ENCODE data around the gene KLF11.

Gene KLF11

DNA sequence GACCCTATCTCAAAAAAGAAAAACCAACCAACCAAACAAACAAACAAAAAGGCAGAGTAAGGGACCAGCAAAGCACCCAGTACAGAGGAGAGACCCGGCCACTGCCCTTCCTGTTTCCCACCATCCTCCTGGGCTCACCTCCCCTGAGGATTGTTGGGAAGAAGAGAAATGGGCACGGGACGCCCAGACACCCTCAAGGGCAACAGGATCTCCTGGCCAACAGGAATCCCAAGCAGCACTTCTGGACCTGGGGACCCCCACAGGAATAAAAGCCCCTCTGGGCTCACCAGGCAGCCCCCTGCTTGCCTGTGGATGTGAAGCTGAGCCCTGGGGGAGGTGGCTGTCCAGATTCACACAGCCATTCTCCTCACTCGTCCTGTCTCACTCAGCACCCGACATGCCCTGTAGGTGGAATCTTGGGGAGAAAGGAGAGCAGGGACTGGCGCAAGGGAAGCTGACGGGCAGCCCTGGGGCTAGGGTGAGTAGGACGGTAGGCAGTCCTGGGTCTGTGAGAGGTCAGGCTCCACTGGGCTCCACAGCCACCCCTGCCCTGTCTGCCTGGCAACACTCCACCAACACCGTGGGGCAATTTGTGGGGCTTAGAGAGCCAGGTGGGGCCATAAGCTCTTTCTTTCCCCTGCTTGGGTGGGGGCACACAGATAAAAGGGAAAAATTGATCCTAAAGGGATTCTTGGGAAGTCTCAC is 18.0 kb downstream of the KLF11 start:
- Histone ChIP-seq H3K4me2 (0 out of 2 replicates have a peak overlapping the region, but pooled peaks have one; percentile 5), H4K20me1 (no peaks in the 10 kb centered on the region)

DNA sequence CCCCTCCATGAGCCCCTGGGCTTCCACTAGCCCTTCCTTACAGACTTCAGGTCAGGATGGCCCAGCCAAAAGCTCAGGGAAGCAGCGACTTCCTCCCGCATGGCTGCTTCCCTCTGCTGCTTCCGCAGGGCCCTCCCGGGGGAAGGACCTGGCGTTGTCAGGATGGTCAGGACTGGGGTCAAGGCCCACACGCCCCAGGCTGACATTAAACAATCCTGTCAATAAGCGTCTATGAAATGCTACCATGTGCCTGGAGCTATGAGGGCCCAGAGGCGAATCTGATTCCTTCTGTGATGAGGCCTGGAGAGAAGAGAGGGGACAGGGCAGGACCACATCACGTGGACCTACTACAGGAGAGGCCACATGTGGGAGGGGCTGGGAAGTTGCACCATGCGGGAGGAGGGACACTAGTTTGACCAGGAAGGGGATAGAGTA is 19.6 kb downstream of the KLF11 start:
- Histone ChIP-seq H4K20me1 (no peaks in the 10 kb centered on the region), H3K4me1 (peaks cover 16% of the 10 kb centered on the region), H3K4me2 (no peak overlapping the region), H3K36me3 (no peaks in the 10 kb centered on the region), H3K27me3 (no peaks in the 10 kb centered on the region), H3K27ac (no peak overlapping the region), H3K9ac (no peak overlapping the region), H3K9me3 (peaks cover 8% of the 10 kb centered on the region; the same call in 1 of the 2 replicates), H3K4me3 (no peak overlapping the region)
- TF ChIP-seq Cebpa-rat (IDR thresholded peaks at IDR 0.05): no peak

More for the DNA sequence above, 18.0 kb downstream of the KLF11 start:
- H3K9ac ChIP-seq: no peak overlapping the region
- no peaks in the 10 kb centered on the region for H3K36me3 ChIP-seq
- no peak overlapping the region for H3K4me3 ChIP-seq
- no peaks in the 10 kb centered on the region for H3K27me3 ChIP-seq
- no peaks in the 10 kb centered on the region for H3K9me3 ChIP-seq
- H3K4me1 ChIP-seq: peaks cover 32% of the 10 kb centered on the region
- no peak for TF ChIP-seq Cebpa-rat (IDR thresholded peaks at IDR 0.05)
- H3K27ac ChIP-seq: no peak overlapping the region

DNA sequence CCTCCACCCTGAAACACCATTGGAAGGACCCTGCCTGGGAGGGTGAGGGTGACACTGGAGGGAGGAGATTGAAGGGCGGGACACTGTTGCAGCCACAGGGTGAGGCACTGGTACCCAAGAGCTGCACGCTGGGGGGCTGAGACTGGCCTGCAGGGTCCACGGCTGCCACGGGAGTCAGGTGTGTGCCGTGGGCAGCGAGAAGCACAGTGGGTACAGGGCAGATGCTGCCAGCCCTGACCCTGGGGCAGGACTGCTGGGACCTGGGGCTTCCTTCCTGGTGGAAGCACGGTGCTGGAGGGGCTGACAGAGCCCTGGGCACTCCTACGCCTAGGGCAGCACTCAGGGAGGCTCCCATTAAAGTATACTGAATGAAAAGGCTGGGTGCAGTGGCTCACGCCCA is 20.2 kb downstream of the KLF11 start:
- Histone ChIP-seq H3K4me2 (no peak overlapping the region), H3K9ac (no peak overlapping the region), H3K27ac (no peak overlapping the region), H3K27me3 (no peaks in the 10 kb centered on the region), H3K4me3 (no peak overlapping the region), H3K9me3 (peaks cover 13% of the 10 kb centered on the region; the same call in 1 of the 2 replicates), H3K36me3 (no peaks in the 10 kb centered on the region), H3K4me1 (peaks cover 16% of the 10 kb centered on the region), H4K20me1 (no peaks in the 10 kb centered on the region)
- TF ChIP-seq Cebpa-rat (IDR thresholded peaks at IDR 0.05): no peak

DNA sequence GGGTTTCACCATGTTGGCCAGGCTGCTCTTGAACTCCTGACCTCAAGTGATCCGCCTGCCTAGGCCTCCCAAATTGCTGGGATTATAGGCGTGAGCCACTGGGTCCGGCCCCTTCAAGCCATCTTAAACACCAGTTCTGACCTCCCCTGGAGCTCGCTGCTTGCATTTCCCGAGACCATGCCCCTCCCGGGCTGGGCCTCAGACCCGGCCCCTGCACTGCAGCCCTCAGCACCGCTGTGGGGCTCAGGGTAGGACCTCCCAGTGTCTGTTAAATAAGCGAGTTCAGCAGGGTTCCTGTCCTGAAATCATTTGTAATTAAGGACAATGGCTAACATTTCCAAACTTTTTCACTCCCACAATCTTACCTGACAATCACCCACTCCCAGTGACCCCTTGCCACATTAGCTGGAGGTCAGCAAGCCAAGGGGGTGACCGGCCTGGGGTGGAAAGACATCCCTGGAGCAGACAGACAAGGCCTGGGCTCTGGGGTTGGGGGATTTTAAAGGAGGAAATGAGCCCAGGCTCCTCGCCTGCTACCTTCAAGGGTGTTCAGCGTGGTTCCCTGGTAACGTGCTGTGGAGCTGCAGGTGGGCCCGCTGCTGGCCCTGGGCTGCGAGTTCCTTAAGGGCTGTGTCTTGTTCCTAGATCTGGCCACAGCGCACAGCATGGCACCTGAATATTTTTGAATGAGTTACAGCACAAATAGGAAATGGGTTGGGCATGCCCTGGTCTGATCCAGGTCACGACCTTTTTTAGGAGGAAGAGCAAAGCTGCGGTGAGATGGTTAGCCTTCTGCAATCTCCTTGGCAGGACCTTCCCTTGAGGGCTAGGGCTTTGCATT is 21.8 kb downstream of the KLF11 start:
- no peak for TF ChIP-seq Cebpa-rat (IDR thresholded peaks at IDR 0.05)
- H3K27me3 ChIP-seq: no peaks in the 10 kb centered on the region
- no peak overlapping the region for H3K4me3 ChIP-seq
- no peaks in the 10 kb centered on the region for H3K36me3 ChIP-seq
- peaks cover 16% of the 10 kb centered on the region for H3K4me1 ChIP-seq
- no peak overlapping the region for H3K27ac ChIP-seq
- no peak overlapping the region for H3K4me2 ChIP-seq
- no peak overlapping the region for H3K9ac ChIP-seq
- H4K20me1 ChIP-seq: no peaks in the 10 kb centered on the region
- peaks cover 13% of the 10 kb centered on the region; the same call in 1 of the 2 replicates for H3K9me3 ChIP-seq

DNA sequence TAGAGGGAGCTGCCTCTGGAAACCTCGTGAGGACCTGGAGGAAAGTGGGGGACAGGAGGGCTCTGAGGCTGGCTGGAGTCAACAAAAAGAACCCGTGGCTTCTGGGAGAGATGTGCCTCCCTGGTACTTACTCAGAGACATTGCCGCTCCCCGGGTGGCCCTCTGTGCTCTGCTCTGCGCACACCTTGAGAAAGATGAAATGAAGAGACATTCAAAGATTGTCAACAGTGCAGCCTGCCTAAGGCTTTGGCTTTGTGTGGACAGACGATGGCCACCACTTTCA is 22.4 kb downstream of the KLF11 start:
- H3K9ac ChIP-seq: no peak overlapping the region
- no peaks in the 10 kb centered on the region for H4K20me1 ChIP-seq
- H3K27me3 ChIP-seq: no peaks in the 10 kb centered on the region
- no peak overlapping the region for H3K27ac ChIP-seq
- no peak overlapping the region for H3K4me3 ChIP-seq
- peaks cover 13% of the 10 kb centered on the region; the same call in 1 of the 2 replicates for H3K9me3 ChIP-seq
- TF ChIP-seq Cebpa-rat (IDR thresholded peaks at IDR 0.05): no peak
- H3K36me3 ChIP-seq: no peaks in the 10 kb centered on the region
- H3K4me2 ChIP-seq: no peak overlapping the region
- peaks cover 15% of the 10 kb centered on the region for H3K4me1 ChIP-seq

DNA sequence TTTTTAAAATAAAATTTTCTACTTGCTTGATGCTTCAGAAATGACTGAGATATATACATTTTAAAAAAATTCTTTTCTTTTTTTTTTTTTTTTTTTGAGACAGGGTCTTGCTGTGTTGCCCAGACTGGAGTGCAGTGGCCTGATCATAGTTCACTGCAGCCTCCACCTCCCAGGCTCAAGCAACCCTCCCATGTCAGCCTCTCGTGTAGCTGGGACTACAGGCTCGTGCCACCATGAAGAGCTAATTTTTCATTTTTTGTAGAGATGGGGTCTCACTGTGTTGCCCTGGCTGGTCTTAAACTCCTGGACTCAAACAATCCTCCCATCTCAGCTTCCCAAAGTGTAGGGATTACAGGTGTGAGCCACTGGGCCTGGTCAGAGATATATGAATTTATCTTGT is 24.0 kb downstream of the KLF11 start:
- Histone ChIP-seq H3K4me2 (no peak overlapping the region), H3K27me3 (no peaks in the 10 kb centered on the region), H4K20me1 (no peaks in the 10 kb centered on the region), H3K36me3 (no peaks in the 10 kb centered on the region), H3K4me1 (peaks cover 7% of the 10 kb centered on the region), H3K9ac (no peak overlapping the region), H3K4me3 (no peak overlapping the region), H3K27ac (no peak overlapping the region), H3K9me3 (peaks cover 13% of the 10 kb centered on the region; the same call in 1 of the 2 replicates)
- TF ChIP-seq Cebpa-rat (IDR thresholded peaks at IDR 0.05): no peak

DNA sequence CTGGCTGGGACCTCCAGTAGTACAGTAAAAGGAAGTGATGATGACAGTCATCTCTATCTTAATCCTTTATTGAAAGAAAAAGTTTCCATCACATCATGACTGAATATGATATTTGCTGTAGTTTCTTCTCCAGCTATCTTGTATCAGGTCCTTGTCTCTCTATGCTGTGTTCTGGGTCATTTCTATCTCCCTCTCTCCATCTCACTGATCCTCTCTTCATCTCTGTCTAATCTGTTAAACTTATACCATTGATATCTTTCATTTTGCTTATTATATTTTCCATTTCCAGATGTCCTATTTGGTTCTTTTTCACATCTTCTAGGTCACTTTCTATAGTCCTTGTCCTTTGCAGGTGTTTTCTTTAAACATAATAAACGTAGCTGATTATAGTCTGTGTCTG is 24.5 kb downstream of the KLF11 start:
- no peak overlapping the region for H3K9ac ChIP-seq
- peaks cover 13% of the 10 kb centered on the region; the same call in 1 of the 2 replicates for H3K9me3 ChIP-seq
- H3K4me3 ChIP-seq: no peak overlapping the region
- H3K27me3 ChIP-seq: no peaks in the 10 kb centered on the region
- no peak for TF ChIP-seq Cebpa-rat (IDR thresholded peaks at IDR 0.05)
- no peaks in the 10 kb centered on the region for H3K36me3 ChIP-seq
- H3K4me2 ChIP-seq: no peak overlapping the region
- no peak overlapping the region for H3K27ac ChIP-seq
- peaks cover 12% of the 10 kb centered on the region for H3K4me1 ChIP-seq
- H4K20me1 ChIP-seq: no peaks in the 10 kb centered on the region

DNA sequence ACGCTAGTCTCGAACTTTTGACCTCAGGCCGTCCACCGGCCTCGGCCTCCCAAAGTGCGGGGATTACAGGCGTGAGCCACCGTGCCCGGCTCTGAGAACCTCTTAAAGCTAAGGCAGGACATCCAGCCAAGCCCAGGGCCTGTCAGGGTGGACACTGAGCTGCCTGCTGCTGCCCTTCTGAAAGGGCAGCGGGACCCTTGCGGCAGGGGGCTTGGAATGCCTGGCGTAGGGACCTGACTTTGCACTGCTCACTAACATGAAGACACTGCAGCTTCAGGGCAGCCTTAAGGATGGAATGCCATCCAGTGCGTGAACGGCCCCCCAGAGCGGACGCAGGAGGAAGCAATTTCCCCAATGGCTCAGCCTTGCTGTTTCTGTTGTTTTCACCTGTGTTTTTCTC is 27.8 kb downstream of the KLF11 start:
- Histone ChIP-seq H3K27me3 (peaks cover 32% of the 10 kb centered on the region), H3K9ac (no peak overlapping the region), H3K27ac (no peak overlapping the region), H3K36me3 (no peaks in the 10 kb centered on the region), H3K9me3 (peaks cover 13% of the 10 kb centered on the region; the same call in 1 of the 2 replicates), H3K4me2 (no peak overlapping the region), H4K20me1 (peaks cover 4% of the 10 kb centered on the region; the same call in 1 of the 2 replicates), H3K4me1 (peaks cover 8% of the 10 kb centered on the region; the same call in 1 of the 2 replicates), H3K4me3 (no peak overlapping the region)
- no peak for TF ChIP-seq Cebpa-rat (IDR thresholded peaks at IDR 0.05)

DNA sequence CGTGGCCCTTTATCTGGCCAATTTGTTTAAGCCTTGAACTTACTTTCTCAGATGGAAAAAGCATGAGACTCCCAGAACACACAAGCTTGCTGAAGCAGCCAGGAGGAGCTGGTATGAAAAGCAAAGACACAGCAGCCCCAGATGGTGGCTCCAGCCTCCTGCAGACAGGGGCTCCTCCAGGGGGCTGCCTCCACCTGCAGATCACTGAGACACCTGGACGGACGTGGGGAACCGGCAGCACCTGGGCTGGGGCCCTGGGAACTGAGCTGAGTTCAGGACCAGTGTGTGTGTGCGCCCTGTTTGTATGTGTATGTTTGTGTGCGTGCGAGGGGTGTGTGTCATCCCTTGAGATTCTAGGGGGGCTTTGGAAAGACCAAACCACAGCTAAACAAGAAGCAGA is 28.2 kb downstream of the KLF11 start:
- peaks cover 8% of the 10 kb centered on the region; the same call in 1 of the 2 replicates for H3K4me1 ChIP-seq
- peaks cover 36% of the 10 kb centered on the region for H3K27me3 ChIP-seq
- no peak overlapping the region for H3K4me3 ChIP-seq
- peaks cover 7% of the 10 kb centered on the region; the same call in 1 of the 2 replicates for H4K20me1 ChIP-seq
- H3K4me2 ChIP-seq: no peak overlapping the region
- peaks cover 13% of the 10 kb centered on the region; the same call in 1 of the 2 replicates for H3K9me3 ChIP-seq
- no peak overlapping the region for H3K27ac ChIP-seq
- H3K36me3 ChIP-seq: no peaks in the 10 kb centered on the region
- H3K9ac ChIP-seq: no peak overlapping the region
- no peak for TF ChIP-seq Cebpa-rat (IDR thresholded peaks at IDR 0.05)
